SW480 (cell line): Measurements from ENCODE around the gene FEM1A.
"Not testable (repeated sequence)": the region's sequence is repeated elsewhere in the genome, so short reads cannot be mapped to it uniquely, and the experiment has no call there.

Experiments used
- DNase-seq: peaks from one replicate; pipeline ENCODE4 v3.0.0-alpha.2; 2016; ENCODE audit warnings: low spot score

Gene FEM1A

GRCh38 chr19:4791183-4792018, at the start of gene FEM1A:
FEM1A (plus strand) TSS chr19:4791734; CDS start chr19:4791855, 121 bp downstream.
- DNase-seq, result peak; percentile 99

GRCh38 chr19:4742723-4743646, 48.5 kb upstream of the FEM1A start:
- DNase-seq, result no peak

- peak; percentile 49 for DNase-seq
Measured at GRCh38 chr19:4744451-4745174, 46.9 kb upstream of the FEM1A start.

- DNase-seq, result not testable (repeated sequence)
Measured at GRCh38 chr19:4745175-4745574, 46.4 kb upstream of the FEM1A start.

- no peak for DNase-seq
Measured at GRCh38 chr19:4745986-4746385, 45.5 kb upstream of the FEM1A start.

GRCh38 chr19:4748185-4748584, 43.3 kb upstream of the FEM1A start:
- no peak for DNase-seq

- DNase-seq, result no peak
Measured at GRCh38 chr19:4748589-4748988, 42.9 kb upstream of the FEM1A start.

- no peak for DNase-seq
Measured at GRCh38 chr19:4749870-4750590, 41.5 kb upstream of the FEM1A start.

- DNase-seq, result no peak
Measured at GRCh38 chr19:4754248-4754647, 37.3 kb upstream of the FEM1A start.

- DNase-seq, result no peak
Measured at GRCh38 chr19:4755459-4755858, 36.1 kb upstream of the FEM1A start.

GRCh38 chr19:4758082-4758481, 33.5 kb upstream of the FEM1A start:
- no peak for DNase-seq

- no peak for DNase-seq
Measured at GRCh38 chr19:4758659-4759058, 32.9 kb upstream of the FEM1A start.

GRCh38 chr19:4759388-4760284, 31.9 kb upstream of the FEM1A start:
- DNase-seq, result peak; percentile 85

- no peak for DNase-seq
Measured at GRCh38 chr19:4760285-4760650, 31.3 kb upstream of the FEM1A start.

GRCh38 chr19:4763021-4763420, 28.5 kb upstream of the FEM1A start:
- no peak for DNase-seq

GRCh38 chr19:4764393-4764660, 27.2 kb upstream of the FEM1A start:
- no peak for DNase-seq

- DNase-seq, result peak; percentile 62
Measured at GRCh38 chr19:4768934-4769777, 22.4 kb upstream of the FEM1A start.

GRCh38 chr19:4772566-4772965, 19.0 kb upstream of the FEM1A start:
- DNase-seq, result no peak

GRCh38 chr19:4773047-4773640, 18.4 kb upstream of the FEM1A start:
- no peak for DNase-seq

GRCh38 chr19:4774136-4774535, 17.4 kb upstream of the FEM1A start:
- DNase-seq, result no peak
